SK-N-SH (cell line): ENCODE data around the gene MAPK8IP1.

Experiments used
- TAF1 ChIP-seq: IDR thresholded peaks from 2 replicates; pipeline ENCODE4 v1.6.1; 2012; ENCODE audit warnings: low read depth, mild to moderate bottlenecking, low read length, moderate library complexity, borderline replicate concordance
- YY1 ChIP-seq: IDR thresholded peaks from 2 replicates; pipeline ENCODE4 v1.4.0; 2012; ENCODE audit warnings: low read depth, mild to moderate bottlenecking
- TF ChIP-seq, protein P1 (sequence below): fragments of 150-350 bp; IDR thresholded peaks from 2 replicates; pipeline ENCODE4 v1.6.1; 2017; ENCODE audit warnings: antibody characterized with exemption, low read length, low read depth, borderline replicate concordance

DNA sequence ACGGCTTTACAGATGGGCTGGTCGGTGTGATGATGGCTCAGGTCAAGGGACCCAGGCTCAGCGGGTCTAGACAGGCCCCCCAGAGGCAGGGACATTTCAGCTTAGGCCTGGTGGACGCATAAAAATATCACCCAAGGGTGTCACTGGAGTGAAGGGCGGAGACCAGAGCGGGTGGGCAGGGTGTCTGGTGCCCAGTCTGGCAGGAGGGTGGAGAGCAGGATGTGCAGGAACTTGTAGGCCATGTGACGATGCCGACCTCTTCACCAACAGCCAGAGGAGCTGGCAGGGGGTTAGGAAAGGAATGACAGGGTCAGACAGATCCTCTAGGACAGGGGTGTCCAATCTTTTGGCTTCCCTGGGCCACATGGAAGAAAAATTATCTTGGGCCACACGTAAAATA is 4.5 kb downstream of the MAPK8IP1 start:
- no peak for TF ChIP-seq YY1
- TF ChIP-seq, protein P1, sequence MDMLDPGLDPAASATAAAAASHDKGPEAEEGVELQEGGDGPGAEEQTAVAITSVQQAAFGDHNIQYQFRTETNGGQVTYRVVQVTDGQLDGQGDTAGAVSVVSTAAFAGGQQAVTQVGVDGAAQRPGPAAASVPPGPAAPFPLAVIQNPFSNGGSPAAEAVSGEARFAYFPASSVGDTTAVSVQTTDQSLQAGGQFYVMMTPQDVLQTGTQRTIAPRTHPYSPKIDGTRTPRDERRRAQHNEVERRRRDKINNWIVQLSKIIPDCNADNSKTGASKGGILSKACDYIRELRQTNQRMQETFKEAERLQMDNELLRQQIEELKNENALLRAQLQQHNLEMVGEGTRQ: no peak
- no peak for TF ChIP-seq TAF1
